T-helper 2 cell treated with Interferon-gamma antibody and Interleukin-4, amounts not matched to agents 5 μg/mL and 100 μg/mL, for 36 hours (primary cell): ENCODE measurements around the gene TPPP.
"Not testable (repeated sequence)": the region's sequence is repeated elsewhere in the genome, so short reads cannot be mapped to it uniquely, and the experiment has no call there.

Experiments used
- DNase-seq: peaks from one replicate; pipeline ENCODE4 v3.0.0; 2021; ENCODE audit warnings: low spot score
- H3K27ac Mint-ChIP-seq: one replicate; pipeline ENCODE4 v1.8.0; 2021; ENCODE audit warnings: mild to moderate bottlenecking, mixed read lengths
- H3K27me3 Mint-ChIP-seq: one replicate; pipeline ENCODE4 v1.8.0; 2021; ENCODE audit warnings: low read depth, mixed read lengths
- H3K36me3 Mint-ChIP-seq: one replicate; pipeline ENCODE4 v1.8.0; 2021; ENCODE audit warnings: low read depth, mixed read lengths
- H3K4me1 Mint-ChIP-seq: one replicate; pipeline ENCODE4 v1.8.0; 2021; ENCODE audit warnings: low read depth, mixed read lengths
- H3K4me3 Mint-ChIP-seq: one replicate; pipeline ENCODE4 v1.8.0; 2022; ENCODE audit warnings: mild to moderate bottlenecking, moderate library complexity, mixed read lengths
- H3K9me3 Mint-ChIP-seq: one replicate; pipeline ENCODE4 v1.8.0; 2021; ENCODE audit warnings: mixed read lengths

TPPP gene

GRCh38 chr5:708848-709517 lies 15.8 kb upstream of the TPPP start:
- not testable (repeated sequence) for H3K9me3 Mint-ChIP-seq, H3K4me1 Mint-ChIP-seq, H3K27ac Mint-ChIP-seq, H3K36me3 Mint-ChIP-seq, DNase-seq, H3K27me3 Mint-ChIP-seq, H3K4me3 Mint-ChIP-seq

GRCh38 chr5:708374-708773 lies 15.2 kb upstream of the TPPP start:
- not testable (repeated sequence) for H3K4me3 Mint-ChIP-seq, H3K9me3 Mint-ChIP-seq, H3K27me3 Mint-ChIP-seq, H3K27ac Mint-ChIP-seq, H3K36me3 Mint-ChIP-seq, H3K4me1 Mint-ChIP-seq, DNase-seq

GRCh38 chr5:706127-706526 lies 13.0 kb upstream of the TPPP start:
- DNase-seq, H3K27me3 Mint-ChIP-seq, H3K36me3 Mint-ChIP-seq, H3K4me3 Mint-ChIP-seq, H3K4me1 Mint-ChIP-seq, H3K9me3 Mint-ChIP-seq, H3K27ac Mint-ChIP-seq: not testable (repeated sequence)

- H3K4me3 Mint-ChIP-seq, H3K9me3 Mint-ChIP-seq, H3K36me3 Mint-ChIP-seq, H3K4me1 Mint-ChIP-seq, DNase-seq, H3K27ac Mint-ChIP-seq: not testable (repeated sequence)
- peaks cover 30% of the 10 kb centered on the region for H3K27me3 Mint-ChIP-seq
Measured at GRCh38 chr5:696753-697702, 3.9 kb upstream of the TPPP start.

- not testable (repeated sequence) for H3K36me3 Mint-ChIP-seq, H3K9me3 Mint-ChIP-seq, DNase-seq, H3K4me3 Mint-ChIP-seq, H3K4me1 Mint-ChIP-seq, H3K27ac Mint-ChIP-seq
- peaks cover 28% of the 10 kb centered on the region for H3K27me3 Mint-ChIP-seq
Measured at GRCh38 chr5:696191-696590, 3.0 kb upstream of the TPPP start.

GRCh38 chr5:695475-695874 lies 2.3 kb upstream of the TPPP start:
- peaks cover 28% of the 10 kb centered on the region for H3K27me3 Mint-ChIP-seq
- not testable (repeated sequence) for H3K27ac Mint-ChIP-seq, H3K36me3 Mint-ChIP-seq, H3K4me1 Mint-ChIP-seq, H3K9me3 Mint-ChIP-seq, DNase-seq, H3K4me3 Mint-ChIP-seq

GRCh38 chr5:694042-694431 lies 885 bp upstream of the TPPP start:
- H3K9me3 Mint-ChIP-seq, H3K27ac Mint-ChIP-seq, H3K36me3 Mint-ChIP-seq, DNase-seq, H3K4me1 Mint-ChIP-seq: not testable (repeated sequence)
- H3K4me3 Mint-ChIP-seq, result peak overlapping the region; percentile 52
- H3K27me3 Mint-ChIP-seq, result peaks cover 24% of the 10 kb centered on the region

GRCh38 chr5:692529-693041 lies 567 bp downstream of the TPPP start:
- not testable (repeated sequence) for H3K9me3 Mint-ChIP-seq, H3K36me3 Mint-ChIP-seq, H3K4me1 Mint-ChIP-seq, H3K27ac Mint-ChIP-seq, DNase-seq
- peak overlapping the region; percentile 48 for H3K4me3 Mint-ChIP-seq
- peaks cover 12% of the 10 kb centered on the region for H3K27me3 Mint-ChIP-seq

GRCh38 chr5:691817-692528 lies 1.2 kb downstream of the TPPP start:
- Mint-ChIP-seq H3K4me1 (no peaks in the 10 kb centered on the region), H3K36me3 (no peaks in the 10 kb centered on the region), H3K4me3 (peak overlapping the region; percentile 29), H3K27me3 (peaks cover 7% of the 10 kb centered on the region), H3K27ac (no peak overlapping the region), H3K9me3 (no peaks in the 10 kb centered on the region)
- DNase-seq, result no peak

- H3K36me3 Mint-ChIP-seq, H3K9me3 Mint-ChIP-seq, H3K27me3 Mint-ChIP-seq, H3K27ac Mint-ChIP-seq, H3K4me1 Mint-ChIP-seq, H3K4me3 Mint-ChIP-seq, DNase-seq: not testable (repeated sequence)
Measured at GRCh38 chr5:691049-691448, 2.1 kb downstream of the TPPP start.

GRCh38 chr5:690293-690692 lies 2.9 kb downstream of the TPPP start:
- H3K4me3 Mint-ChIP-seq, H3K27me3 Mint-ChIP-seq, H3K27ac Mint-ChIP-seq, H3K36me3 Mint-ChIP-seq, DNase-seq, H3K9me3 Mint-ChIP-seq, H3K4me1 Mint-ChIP-seq: not testable (repeated sequence)

- not testable (repeated sequence) for DNase-seq, H3K4me3 Mint-ChIP-seq, H3K4me1 Mint-ChIP-seq, H3K9me3 Mint-ChIP-seq, H3K27ac Mint-ChIP-seq, H3K36me3 Mint-ChIP-seq, H3K27me3 Mint-ChIP-seq
Measured at GRCh38 chr5:688348-689010, 4.7 kb downstream of the TPPP start.

GRCh38 chr5:686936-687335 lies 6.2 kb downstream of the TPPP start:
- H3K36me3 Mint-ChIP-seq, H3K27me3 Mint-ChIP-seq, DNase-seq, H3K4me1 Mint-ChIP-seq, H3K27ac Mint-ChIP-seq, H3K4me3 Mint-ChIP-seq, H3K9me3 Mint-ChIP-seq: not testable (repeated sequence)

- not testable (repeated sequence) for H3K27ac Mint-ChIP-seq, H3K36me3 Mint-ChIP-seq, H3K4me3 Mint-ChIP-seq, H3K27me3 Mint-ChIP-seq, H3K4me1 Mint-ChIP-seq, H3K9me3 Mint-ChIP-seq, DNase-seq
Measured at GRCh38 chr5:686172-686523, 7.0 kb downstream of the TPPP start.
